Psoas muscle (tissue), 8 donors: ENCODE data around the gene HSFX3. TPM values are rescaled to one million over a fixed set of nuclear protein-coding genes. Genes with fewer than 3 reads are reported as not detected.
A peak's percentile ranks its signal among the peaks of the same experiment; 100 is the strongest.

Experiments
- ATAC-seq, 4 donors: fragments of 200-7000 bp; cut with Tn5 transposase; one replicate each; pipeline ENCODE4 v1.9.1; 2020; ENCODE audit warnings: moderate library complexity in 3 of 4, mild to moderate bottlenecking in 2 of 4
- DNase-seq, 2 donors: peaks; one replicate each; pipeline ENCODE4 v3.0.0-alpha.2; 2020
- H3K27ac ChIP-seq: fragments of 200-600 bp; one replicate; pipeline ENCODE4 v1.8.0; 2022
- H3K27me3 ChIP-seq, 3 donors: fragments of 200-600 bp in 1 of 3; one replicate each; pipeline versions ENCODE4 v1.6.1 to v1.8.0; 2013 to 2022; ENCODE audit warnings: low read length in 2 of 3, mild to moderate bottlenecking in 2 of 3, moderate library complexity in 1 of 3; ENCODE audit not compliant: insufficient read depth in 3 of 3
- H3K36me3 ChIP-seq, 2 donors: fragments of 200-600 bp in 1 of 2; one replicate each; pipeline versions ENCODE4 v1.6.1 to v1.8.0; 2013 to 2022; ENCODE audit warnings: low read depth in 1 of 2, mild to moderate bottlenecking in 1 of 2, moderate library complexity in 1 of 2; ENCODE audit not compliant: insufficient read depth in 1 of 2
- H3K4me1 ChIP-seq: fragments of 200-600 bp; one replicate; pipeline ENCODE4 v1.8.0; 2022
- H3K4me3 ChIP-seq: fragments of 200-600 bp; one replicate; pipeline ENCODE4 v1.8.0; 2022; ENCODE audit warnings: mild to moderate bottlenecking
- H3K9me3 ChIP-seq: fragments of 200-600 bp; one replicate; pipeline ENCODE4 v1.8.0; 2022
- WGBS, 3 donors: extraction: QIAGEN DNeasy Blood & Tissue Kit; methylation state at CpG; one replicate each; pipeline versions ENCODE4 v1.1.6 to v1.1.7; 2013; 5-methylcytosine and 5-hydroxymethylcytosine counted together
- intact Hi-C, 2 donors: fragments of 100-400 bp; cut with DNase I; formaldehyde crosslinking; loops; one replicate each; pipeline versions ENCODE4 v1.11.0 to v1.14.2; 2022
- polyA plus RNA-seq, 3 donors: library from polyadenylated mRNA; stranded (reverse); fragments of 200-250 nt; gene quantifications; one replicate each; pipeline ENCODE4 v1.2.3, GENCODE V29; 2013
- total RNA-seq, 4 donors: library from RNA; stranded (reverse); fragmentation: NEBNext Ultra II Directional in 2 of 4; extraction: Animal tissue kit (Norgen Biotek cat#: 25700) in 2 of 4; gene quantifications; one replicate each; pipeline versions ENCODE4 v1.2.1 to v1.2.4, GENCODE V29; 2021 to 2023
- TF ChIP-seq, protein P1 (sequence below): fragments of 200-600 bp; IDR thresholded peaks from one replicate; pipeline ENCODE4 v1.8.0; 2022; ENCODE audit warnings: antibody characterized with exemption
- donor health status: healthy with polysubstance abuse.
- donor health status: DM: no; HTN: no; CAD: no; lungs with moderate emphysema.
- donor health status: Bipolar disorder and iron deficiency.
- donor health status: healthy.
- donor health status: DM: yes; HTN: yes; CAD: no.
- donor health status: DM: no; HTN: no; CAD: no.
- donor health status: DM: no; HTN: no; CAD: no.
- donor health status: DM: yes; HTN: yes; CAD: no.

HSFX3 gene
- total and polyA plus RNA-seq, 7 donors, result 0.67 TPM; not detected in 6

DNA sequence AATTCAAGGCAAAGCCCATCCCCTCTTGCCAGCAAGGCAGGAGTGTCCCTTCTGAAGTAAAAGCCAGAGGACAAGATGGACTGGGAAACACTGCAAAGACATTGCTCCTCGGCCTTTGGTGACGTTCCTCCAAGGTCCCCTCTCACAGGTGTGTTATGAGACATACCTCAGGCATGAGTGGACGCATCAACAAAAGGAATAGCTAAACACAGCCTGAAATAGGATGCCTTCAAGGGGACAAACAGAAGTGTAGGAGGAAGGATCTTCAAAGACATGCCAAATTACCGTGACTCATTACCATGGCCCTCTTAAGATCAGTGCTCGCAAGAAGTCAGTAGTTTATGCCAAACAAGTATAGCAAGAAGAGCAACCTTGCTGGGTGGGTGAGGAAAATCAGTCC is 38.6 kb downstream of the HSFX3 start:
- Histone ChIP-seq H3K4me1 (no peaks in the 10 kb centered on the region), H3K36me3 (no peaks in the 10 kb centered on the region), H3K4me3 (no peak overlapping the region), H3K27me3 (no peaks in the 10 kb centered on the region), H3K27ac (no peak overlapping the region), H3K9me3 (no peaks in the 10 kb centered on the region)
- 66 to 86% (median 83%) methylated on average over 5 of the region's 5 CpGs for WGBS, 3 donors
- DNase-seq (no peak), ATAC-seq (no peak)
- TF ChIP-seq, protein P1, sequence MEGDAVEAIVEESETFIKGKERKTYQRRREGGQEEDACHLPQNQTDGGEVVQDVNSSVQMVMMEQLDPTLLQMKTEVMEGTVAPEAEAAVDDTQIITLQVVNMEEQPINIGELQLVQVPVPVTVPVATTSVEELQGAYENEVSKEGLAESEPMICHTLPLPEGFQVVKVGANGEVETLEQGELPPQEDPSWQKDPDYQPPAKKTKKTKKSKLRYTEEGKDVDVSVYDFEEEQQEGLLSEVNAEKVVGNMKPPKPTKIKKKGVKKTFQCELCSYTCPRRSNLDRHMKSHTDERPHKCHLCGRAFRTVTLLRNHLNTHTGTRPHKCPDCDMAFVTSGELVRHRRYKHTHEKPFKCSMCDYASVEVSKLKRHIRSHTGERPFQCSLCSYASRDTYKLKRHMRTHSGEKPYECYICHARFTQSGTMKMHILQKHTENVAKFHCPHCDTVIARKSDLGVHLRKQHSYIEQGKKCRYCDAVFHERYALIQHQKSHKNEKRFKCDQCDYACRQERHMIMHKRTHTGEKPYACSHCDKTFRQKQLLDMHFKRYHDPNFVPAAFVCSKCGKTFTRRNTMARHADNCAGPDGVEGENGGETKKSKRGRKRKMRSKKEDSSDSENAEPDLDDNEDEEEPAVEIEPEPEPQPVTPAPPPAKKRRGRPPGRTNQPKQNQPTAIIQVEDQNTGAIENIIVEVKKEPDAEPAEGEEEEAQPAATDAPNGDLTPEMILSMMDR, result no peak
- intact Hi-C loops, result loop anchor here in 1 of 2 donors (10.0 kb wide), 1 partner anchor 124 kb away; the partner anchor contains the start of gene TMEM185A

DNA sequence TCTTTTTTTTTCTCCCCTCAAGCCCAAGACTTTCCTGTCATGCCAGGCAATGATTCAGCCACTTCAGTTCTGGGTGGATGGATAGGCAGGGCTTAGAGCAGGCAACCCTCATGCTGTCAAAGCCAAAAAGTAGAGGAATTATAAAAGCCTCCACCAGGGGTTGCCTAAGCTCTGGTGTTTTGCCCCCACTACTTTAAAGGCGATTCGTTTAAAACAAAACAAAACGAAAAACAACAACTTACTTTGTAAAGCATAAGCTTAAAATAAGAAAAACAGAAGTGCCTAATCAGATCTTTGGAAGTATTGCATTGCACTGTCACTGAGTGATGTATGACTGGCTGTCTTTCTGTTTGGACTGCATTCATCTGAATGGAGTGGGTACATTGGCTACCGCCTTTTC is 39.3 kb downstream of the HSFX3 start:
- WGBS, 3 donors, result 30 to 42% (median 34%) methylated on average over 4 of the region's 4 CpGs
- H3K27ac ChIP-seq, result no peak overlapping the region
- H3K4me3 ChIP-seq, result no peak overlapping the region
- H3K4me1 ChIP-seq, result no peaks in the 10 kb centered on the region
- DNase-seq, result no peak
- H3K9me3 ChIP-seq, result no peaks in the 10 kb centered on the region
- no peaks in the 10 kb centered on the region for H3K36me3 ChIP-seq
- H3K27me3 ChIP-seq, result no peaks in the 10 kb centered on the region
- intact Hi-C loops, result loop anchor here in 1 of 2 donors (10.0 kb wide), 1 partner anchor 124 kb away; the partner anchor contains the start of gene TMEM185A
- TF ChIP-seq, protein P1, result no peak
- ATAC-seq, result no peak

DNA sequence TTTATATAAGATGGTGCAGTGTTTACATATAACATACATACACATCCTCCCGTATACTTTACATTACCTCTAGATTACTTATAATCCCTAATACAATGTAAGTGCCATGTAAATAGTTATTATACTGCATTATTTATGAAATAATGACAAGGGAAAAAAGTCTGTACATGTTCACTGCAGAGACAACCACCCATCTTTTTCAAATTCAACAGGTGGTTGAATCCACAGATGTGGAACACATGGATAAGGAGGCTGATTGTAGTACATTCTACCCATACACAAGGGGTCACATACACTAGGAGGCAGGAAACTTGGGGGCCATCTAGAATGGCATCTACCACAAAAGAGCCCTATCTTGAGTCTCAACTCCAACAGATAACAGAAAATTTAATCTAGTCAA is 41.3 kb downstream of the HSFX3 start:
- DNase-seq, result no peak
- intact Hi-C loops, result loop anchor here in 1 of 2 donors (10.0 kb wide), 2 partner anchors 126 to 536 kb away; partner anchors contain the start of gene TMEM185A
- H3K4me1 ChIP-seq, result peaks cover 3% of the 10 kb centered on the region
- H3K4me3 ChIP-seq, result no peak overlapping the region
- 65 to 92% (median 75%) methylated on average over 1 of the region's 1 CpG for WGBS, 3 donors
- no peaks in the 10 kb centered on the region for H3K9me3 ChIP-seq
- no peak for ATAC-seq
- H3K36me3 ChIP-seq, result no peaks in the 10 kb centered on the region
- TF ChIP-seq, protein P1, result no peak
- H3K27me3 ChIP-seq, result no peaks in the 10 kb centered on the region
- no peak overlapping the region for H3K27ac ChIP-seq

DNA sequence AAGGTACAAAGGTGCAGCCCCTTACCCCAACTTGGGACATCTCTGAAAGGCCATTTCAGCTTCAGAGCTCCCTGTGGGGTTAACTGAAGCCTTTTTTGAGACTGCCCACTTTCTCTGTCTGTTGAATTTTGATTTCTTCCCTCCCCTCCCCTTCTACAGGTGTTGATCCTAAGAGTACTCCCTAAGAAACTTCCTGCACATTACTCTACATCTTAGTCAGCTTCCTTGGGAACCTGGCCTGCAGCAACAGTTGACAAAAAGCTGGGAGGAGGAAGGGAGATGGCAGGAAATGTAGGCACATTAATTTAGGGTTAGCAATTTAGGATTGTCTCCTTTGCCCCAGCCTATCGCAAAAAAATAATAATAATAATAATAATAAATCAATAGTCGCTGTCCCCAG is 43.4 kb downstream of the HSFX3 start:
- Histone ChIP-seq H3K4me3 (no peak overlapping the region), H3K27ac (no peak overlapping the region), H3K27me3 (no peaks in the 10 kb centered on the region), H3K4me1 (peaks cover 3% of the 10 kb centered on the region), H3K36me3 (peaks cover 0 to 6% of the 10 kb centered on the region in 2 donors), H3K9me3 (no peaks in the 10 kb centered on the region)
- ATAC-seq (no peak), DNase-seq (no peak)
- intact Hi-C loops, result loop anchor here in 1 of 2 donors (10.0 kb wide), 2 partner anchors 128 to 538 kb away; partner anchors contain the start of gene TMEM185A
- TF ChIP-seq, protein P1, result no peak
- 78 to 100% (median 89%) methylated on average over 2 of the region's 2 CpGs for WGBS, 3 donors

DNA sequence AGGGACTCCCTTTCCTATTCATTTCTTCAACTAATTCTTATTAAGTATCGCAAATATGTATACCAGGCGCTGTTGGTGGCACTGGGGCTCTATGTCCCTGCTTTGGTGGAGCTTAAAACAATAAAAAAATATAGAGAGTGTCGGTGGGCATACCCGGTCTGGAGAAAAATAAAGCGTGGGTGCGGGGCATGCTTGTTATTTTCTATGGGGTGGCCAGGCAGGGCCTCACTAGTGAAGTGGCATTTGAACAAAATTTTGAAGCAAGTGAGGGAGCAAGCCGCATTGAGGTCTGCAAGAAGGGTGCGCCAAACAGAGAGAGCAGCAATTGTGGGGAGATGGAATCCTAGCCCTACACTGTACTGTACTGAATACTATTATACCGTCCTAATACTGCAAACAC is 44.1 kb downstream of the HSFX3 start:
- Histone ChIP-seq H3K27ac (peak overlapping the region; percentile 87), H3K4me3 (peak overlapping the region; percentile 76)

More for the DNA sequence above, 44.1 kb downstream of the HSFX3 start:
- peaks cover 3% of the 10 kb centered on the region for H3K4me1 ChIP-seq
- ATAC-seq (no peak), DNase-seq (no peak)
- intact Hi-C loops, result loop anchor here in 1 of 2 donors (10.0 kb wide), 2 partner anchors 129 to 539 kb away; partner anchors contain the start of gene TMEM185A
- H3K9me3 ChIP-seq, result no peaks in the 10 kb centered on the region
- TF ChIP-seq, protein P1, result no peak
- H3K36me3 ChIP-seq, result peaks cover 0 to 11% of the 10 kb centered on the region in 2 donors
- 78 to 88% (median 80%) methylated on average over 9 of the region's 9 CpGs for WGBS, 3 donors
- no peaks in the 10 kb centered on the region for H3K27me3 ChIP-seq
